Measurements from ENCODE around the gene HDGFL2. TPM values are rescaled to one million over a fixed set of nuclear protein-coding genes. Genes with fewer than 3 reads are reported as not detected.

Gene HDGFL2
- total and polyA plus RNA-seq, 10 of the 15 experiments (the other 5 are each of a cell fraction or from before 2014, with no cell fraction given), result 0.16 to 56.9 (median 25.3) TPM

DNA sequence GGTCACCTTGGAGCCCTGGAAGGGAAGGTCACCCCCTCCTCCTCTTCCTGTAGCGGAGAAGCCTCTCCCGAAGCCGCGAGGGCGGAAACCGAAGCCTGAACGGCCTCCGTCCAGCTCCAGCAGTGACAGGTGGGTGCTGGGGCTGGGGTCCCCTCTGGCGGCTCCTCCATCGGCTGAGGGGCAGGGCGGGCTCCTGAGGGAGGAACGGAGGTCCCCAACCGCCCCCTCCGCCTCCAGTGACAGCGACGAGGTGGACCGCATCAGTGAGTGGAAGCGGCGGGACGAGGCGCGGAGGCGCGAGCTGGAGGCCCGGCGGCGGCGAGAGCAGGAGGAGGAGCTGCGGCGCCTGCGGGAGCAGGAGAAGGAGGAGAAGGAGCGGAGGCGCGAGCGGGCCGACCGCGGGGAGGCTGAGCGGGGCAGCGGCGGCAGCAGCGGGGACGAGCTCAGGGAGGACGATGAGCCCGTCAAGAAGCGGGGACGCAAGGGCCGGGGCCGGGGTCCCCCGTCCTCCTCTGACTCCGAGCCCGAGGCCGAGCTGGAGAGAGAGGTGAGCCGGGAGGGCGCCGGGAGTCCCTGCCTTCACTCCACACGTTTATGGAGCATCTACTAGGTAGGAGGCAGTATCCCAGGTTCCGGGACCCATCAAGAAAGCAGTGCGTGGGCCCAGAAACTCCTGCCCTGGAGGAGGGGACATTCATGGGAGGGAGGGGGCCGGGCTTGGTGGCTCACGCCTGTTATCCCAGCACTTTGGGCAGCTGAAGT is 22.0 kb downstream of the HDGFL2 start (continued):
- TF ChIP-seq CREM (IDR thresholded peaks at IDR 0.05; ENCODE audit: low read depth), result no peak
- TF ChIP-seq NR2C1 (IDR thresholded peaks at IDR 0.05), result no peak
- TF ChIP-seq ZNF217 (IDR thresholded peaks at IDR 0.05), result no peak
- TF ChIP-seq SRF (IDR thresholded peaks at IDR 0.05; ENCODE audit: low read depth in 2 of 2, low read length in 2 of 2), result no peak
- TF ChIP-seq FOXK2 (IDR thresholded peaks at IDR 0.05), result no peak

DNA sequence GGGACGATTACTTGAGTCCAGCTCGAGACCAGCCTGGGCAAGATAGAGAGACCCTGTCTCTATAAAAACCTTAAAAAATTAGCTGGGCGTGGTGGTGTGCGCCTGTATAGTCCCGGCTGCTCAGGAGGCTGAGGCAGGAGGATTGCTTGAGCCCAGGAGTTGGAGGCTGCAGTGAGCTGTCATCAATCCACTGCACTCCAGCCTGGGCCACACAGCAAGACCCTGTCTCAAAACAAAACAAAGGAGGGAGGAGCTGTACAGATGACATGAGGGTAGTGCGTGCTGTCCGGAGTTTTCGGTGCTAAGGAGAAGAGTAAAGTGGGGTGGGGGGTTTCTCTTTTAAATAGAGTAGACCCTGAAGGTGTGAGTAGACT is 22.6 kb downstream of the HDGFL2 start:
- CTCF ChIA-PET, result interaction anchor here (0.6 to 1.3 kb wide), 4 partner anchors 21 to 228 kb away, joined by 3 read pairs; no protein-coding TSS in a partner anchor
- H3K27ac ChIP-seq (ENCODE audit: control insufficient read depth, insufficient read depth), result no peak overlapping the region
- FAIRE-seq, result no peak
- no peaks in the 10 kb centered on the region for H4K20me1 ChIP-seq (ENCODE audit: control insufficient read depth, insufficient read depth)
- in situ Hi-C loops (cut with MboI), result no loop called here
- H3K79me2 ChIP-seq (ENCODE audit: control insufficient read depth, insufficient read depth, low read length), result no peaks in the 10 kb centered on the region
- 98% methylated on average over 7 of the region's 8 CpGs for WGBS (ENCODE audit: insufficient coverage, insufficient replicate concordance, low lambda C conversion rate, missing lambda C conversion rate)
- no peak overlapping the region for H3K9ac ChIP-seq (ENCODE audit: control insufficient read depth, insufficient read depth, low read length)
- no peaks in the 10 kb centered on the region for H3K4me1 ChIP-seq (ENCODE audit: control insufficient read depth, insufficient read depth, low read length)
- no peak overlapping the region for H3K4me3 ChIP-seq
- H3K4me2 ChIP-seq (ENCODE audit: control insufficient read depth, insufficient read depth), result no peak overlapping the region
- no peak for DNase-seq (ENCODE audit: low read depth, low spot score)
- no peaks in the 10 kb centered on the region for H3K9me3 ChIP-seq (replicated peaks; ENCODE audit: control insufficient read depth, insufficient read depth, low read length)
- SMC1A ChIA-PET (ENCODE audit: uncharacterized antibody, unreplicated experiment), result no interaction called here
- no peak overlapping the region for H2AFZ ChIP-seq (ENCODE audit: control insufficient read depth, low read depth, low read length)
- RAD21 ChIA-PET (ENCODE audit: unreplicated experiment), result interaction anchor here (0.6 kb wide), 1 partner anchor 1124 kb away, joined by 3 read pairs; no protein-coding TSS in a partner anchor
- intact Hi-C loops (cut with micrococcal nuclease; ENCODE audit: unreplicated experiment), result no loop called here
- peaks cover 7 to 17% of the 10 kb centered on the region in 2 experiments; a peak in 3 of 4 replicates for H3K36me3 ChIP-seq (ENCODE audit: control insufficient read depth in 2 of 2, insufficient read depth in 2 of 2, low read length in 1 of 2)
- H3K27me3 ChIP-seq (replicated peaks in 1 of 2; ENCODE audit: control insufficient read depth in 2 of 2, insufficient read depth in 2 of 2, low read length in 1 of 2), result no peaks in the 10 kb centered on the region
- POLR2A ChIA-PET, result no interaction called here
- no TSS peak for BruUV-seq (replicated peaks)
- ATAC-seq, result no peak
- TF ChIP-seq RBBP5 (conservative IDR thresholded peaks at IDR 0.05), result no peak
- TF ChIP-seq, protein P1, sequence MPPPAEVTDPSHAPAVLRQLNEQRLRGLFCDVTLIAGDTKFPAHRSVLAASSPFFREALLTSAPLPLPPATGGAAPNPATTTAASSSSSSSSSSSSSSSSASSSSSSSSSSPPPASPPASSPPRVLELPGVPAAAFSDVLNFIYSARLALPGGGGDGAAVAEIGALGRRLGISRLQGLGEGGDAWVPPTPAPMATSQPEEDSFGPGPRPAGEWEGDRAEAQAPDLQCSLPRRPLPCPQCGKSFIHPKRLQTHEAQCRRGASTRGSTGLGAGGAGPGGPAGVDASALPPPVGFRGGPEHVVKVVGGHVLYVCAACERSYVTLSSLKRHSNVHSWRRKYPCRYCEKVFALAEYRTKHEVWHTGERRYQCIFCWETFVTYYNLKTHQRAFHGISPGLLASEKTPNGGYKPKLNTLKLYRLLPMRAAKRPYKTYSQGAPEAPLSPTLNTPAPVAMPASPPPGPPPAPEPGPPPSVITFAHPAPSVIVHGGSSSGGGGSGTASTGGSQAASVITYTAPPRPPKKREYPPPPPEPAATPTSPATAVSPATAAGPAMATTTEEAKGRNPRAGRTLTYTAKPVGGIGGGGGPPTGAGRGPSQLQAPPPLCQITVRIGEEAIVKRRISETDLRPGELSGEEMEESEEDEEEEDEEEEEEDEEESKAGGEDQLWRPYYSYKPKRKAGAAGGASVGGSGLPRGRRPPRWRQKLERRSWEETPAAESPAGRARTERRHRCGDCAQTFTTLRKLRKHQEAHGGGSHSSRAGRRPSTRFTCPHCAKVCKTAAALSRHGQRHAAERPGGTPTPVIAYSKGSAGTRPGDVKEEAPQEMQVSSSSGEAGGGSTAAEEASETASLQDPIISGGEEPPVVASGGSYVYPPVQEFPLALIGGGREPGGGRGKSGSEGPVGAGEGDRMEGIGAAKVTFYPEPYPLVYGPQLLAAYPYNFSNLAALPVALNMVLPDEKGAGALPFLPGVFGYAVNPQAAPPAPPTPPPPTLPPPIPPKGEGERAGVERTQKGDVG (CRISPR knock-in tag; IDR thresholded peaks at IDR 0.05), result no peak
- no peak for TF ChIP-seq NBN (IDR thresholded peaks at IDR 0.05)
- no peak for TF ChIP-seq MTA3 (IDR thresholded peaks at IDR 0.05; ENCODE audit: borderline replicate concordance, low read length)
- no peak for TF ChIP-seq MXI1 (IDR thresholded peaks at IDR 0.05; ENCODE audit: low read depth, low read length)
- TF ChIP-seq, protein P2, sequence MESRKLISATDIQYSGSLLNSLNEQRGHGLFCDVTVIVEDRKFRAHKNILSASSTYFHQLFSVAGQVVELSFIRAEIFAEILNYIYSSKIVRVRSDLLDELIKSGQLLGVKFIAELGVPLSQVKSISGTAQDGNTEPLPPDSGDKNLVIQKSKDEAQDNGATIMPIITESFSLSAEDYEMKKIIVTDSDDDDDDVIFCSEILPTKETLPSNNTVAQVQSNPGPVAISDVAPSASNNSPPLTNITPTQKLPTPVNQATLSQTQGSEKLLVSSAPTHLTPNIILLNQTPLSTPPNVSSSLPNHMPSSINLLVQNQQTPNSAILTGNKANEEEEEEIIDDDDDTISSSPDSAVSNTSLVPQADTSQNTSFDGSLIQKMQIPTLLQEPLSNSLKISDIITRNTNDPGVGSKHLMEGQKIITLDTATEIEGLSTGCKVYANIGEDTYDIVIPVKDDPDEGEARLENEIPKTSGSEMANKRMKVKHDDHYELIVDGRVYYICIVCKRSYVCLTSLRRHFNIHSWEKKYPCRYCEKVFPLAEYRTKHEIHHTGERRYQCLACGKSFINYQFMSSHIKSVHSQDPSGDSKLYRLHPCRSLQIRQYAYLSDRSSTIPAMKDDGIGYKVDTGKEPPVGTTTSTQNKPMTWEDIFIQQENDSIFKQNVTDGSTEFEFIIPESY (IDR thresholded peaks at IDR 0.05), result no peak
- TF ChIP-seq, protein P3, sequence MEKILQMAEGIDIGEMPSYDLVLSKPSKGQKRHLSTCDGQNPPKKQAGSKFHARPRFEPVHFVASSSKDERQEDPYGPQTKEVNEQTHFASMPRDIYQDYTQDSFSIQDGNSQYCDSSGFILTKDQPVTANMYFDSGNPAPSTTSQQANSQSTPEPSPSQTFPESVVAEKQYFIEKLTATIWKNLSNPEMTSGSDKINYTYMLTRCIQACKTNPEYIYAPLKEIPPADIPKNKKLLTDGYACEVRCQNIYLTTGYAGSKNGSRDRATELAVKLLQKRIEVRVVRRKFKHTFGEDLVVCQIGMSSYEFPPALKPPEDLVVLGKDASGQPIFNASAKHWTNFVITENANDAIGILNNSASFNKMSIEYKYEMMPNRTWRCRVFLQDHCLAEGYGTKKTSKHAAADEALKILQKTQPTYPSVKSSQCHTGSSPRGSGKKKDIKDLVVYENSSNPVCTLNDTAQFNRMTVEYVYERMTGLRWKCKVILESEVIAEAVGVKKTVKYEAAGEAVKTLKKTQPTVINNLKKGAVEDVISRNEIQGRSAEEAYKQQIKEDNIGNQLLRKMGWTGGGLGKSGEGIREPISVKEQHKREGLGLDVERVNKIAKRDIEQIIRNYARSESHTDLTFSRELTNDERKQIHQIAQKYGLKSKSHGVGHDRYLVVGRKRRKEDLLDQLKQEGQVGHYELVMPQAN (conservative IDR thresholded peaks at IDR 0.05), result no peak
- TF ChIP-seq, protein P4, sequence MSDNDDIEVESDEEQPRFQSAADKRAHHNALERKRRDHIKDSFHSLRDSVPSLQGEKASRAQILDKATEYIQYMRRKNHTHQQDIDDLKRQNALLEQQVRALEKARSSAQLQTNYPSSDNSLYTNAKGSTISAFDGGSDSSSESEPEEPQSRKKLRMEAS (IDR thresholded peaks at IDR 0.05; ENCODE audit: low read depth, low read length), result no peak
- no peak for TF ChIP-seq ESRRA (IDR thresholded peaks at IDR 0.05; ENCODE audit: low read length)
- no peak for TF ChIP-seq KLF5 (IDR thresholded peaks at IDR 0.05; ENCODE audit: partially characterized antibody)

All from GM12878 (cell line).